HEK293 (cell line): ENCODE measurements around the gene GOLGA2.

Experiments
- CTCF ChIA-PET: fragments of 350-600 bp; formaldehyde crosslinking; extraction: SDS; loops from one replicate; lab custom pipeline; 2021; ENCODE audit warnings: antibody characterized with exemption; lab: Yijun Ruan, JAX
- POLR2A ChIA-PET: fragments of 300-600 bp; formaldehyde crosslinking; extraction: SDS; loops from one replicate; lab custom pipeline; 2020; ENCODE audit warnings: antibody characterized with exemption, inconsistent platforms; lab: Yijun Ruan, JAX
- H3K27ac ChIP-seq: fragments of 200-500 bp; sonication (Bioruptor generic); 2 replicates; pipeline ENCODE4 v1.5.1; 2014; ENCODE audit warnings: low read depth, low read length, control low read depth, inconsistent platforms; ENCODE audit errors: extremely low read depth
- H3K36me3 ChIP-seq, 2 experiments: fragments of 200-500 bp in 1 of 2; sonication (Bioruptor generic) in 1 of 2; 1 replicate in 1 of 2; 2 replicates in 1 of 2; pipeline ENCODE4 v1.5.1; 2014 to 2017; ENCODE audit warnings: inconsistent platforms in 2 of 2, low read length in 2 of 2; ENCODE audit not compliant: control insufficient read depth in 2 of 2, insufficient read depth in 1 of 2
- H3K4me1 ChIP-seq: fragments of 200-500 bp; sonication (Bioruptor generic); 2 replicates; pipeline ENCODE4 v1.5.1; 2014; ENCODE audit warnings: mild to moderate bottlenecking, low read length, inconsistent platforms; ENCODE audit not compliant: control insufficient read depth, insufficient read depth
- H3K4me3 ChIP-seq: 2 replicates; pipeline ENCODE4 v1.5.1; 2011; ENCODE audit warnings: low read depth, mild to moderate bottlenecking, control low read depth, low read length, moderate library complexity
- H3K9me3 ChIP-seq: fragments of 200-500 bp; sonication (Bioruptor generic); 2 replicates; pipeline ENCODE4 v1.5.1; 2014; ENCODE audit warnings: low read depth, low read length, inconsistent platforms; ENCODE audit not compliant: control insufficient read depth, insufficient read depth
- BCL6B ChIP-seq: fragments of 450-650 bp; formaldehyde crosslinking; IDR thresholded peaks from 2 replicates; pipeline ENCODE4 v1.5.1; 2017; ENCODE audit warnings: missing biosample characterization, missing genetic modification characterization
- FEZF1 ChIP-seq: fragments of 450-650 bp; formaldehyde crosslinking; IDR thresholded peaks from 2 replicates; pipeline ENCODE4 v1.5.1; 2016; ENCODE audit warnings: missing biosample characterization, missing genetic modification characterization
- HIC1 ChIP-seq: fragments of 450-650 bp; formaldehyde crosslinking; IDR thresholded peaks from 2 replicates; pipeline ENCODE4 v1.5.1; 2016; ENCODE audit warnings: missing biosample characterization, missing genetic modification characterization
- SP3 ChIP-seq: fragments of 450-650 bp; formaldehyde crosslinking; IDR thresholded peaks from 2 replicates; pipeline ENCODE4 v1.5.1; 2016; ENCODE audit warnings: missing biosample characterization, missing genetic modification characterization
- WT1 ChIP-seq: fragments of 450-650 bp; formaldehyde crosslinking; IDR thresholded peaks from 2 replicates; pipeline ENCODE4 v1.5.1; 2016; ENCODE audit warnings: missing biosample characterization, missing genetic modification characterization
- ZBTB21 ChIP-seq: fragments of 450-650 bp; formaldehyde crosslinking; IDR thresholded peaks from 2 replicates; pipeline ENCODE4 v1.5.1; 2017; ENCODE audit warnings: missing biosample characterization, missing genetic modification characterization
- ZBTB26 ChIP-seq: fragments of 450-650 bp; formaldehyde crosslinking; optimal IDR thresholded peaks from 2 replicates; pipeline ENCODE3; 2016; ENCODE audit warnings: missing biosample characterization, mild to moderate bottlenecking, missing genetic modification characterization
- ZNF175 ChIP-seq: fragments of 450-650 bp; formaldehyde crosslinking; IDR thresholded peaks from 2 replicates; pipeline ENCODE4 v1.5.1; 2016; ENCODE audit warnings: missing biosample characterization, missing genetic modification characterization
- ZNF18 ChIP-seq: fragments of 450-650 bp; formaldehyde crosslinking; IDR thresholded peaks from 2 replicates; pipeline ENCODE4 v1.5.1; 2016; ENCODE audit warnings: missing biosample characterization, missing genetic modification characterization
- ZNF202 ChIP-seq: fragments of 450-650 bp; formaldehyde crosslinking; IDR thresholded peaks from 2 replicates; pipeline ENCODE4 v1.5.1; 2016; ENCODE audit warnings: missing biosample characterization, missing genetic modification characterization, borderline replicate concordance
- ZNF266 ChIP-seq: fragments of 450-650 bp; formaldehyde crosslinking; IDR thresholded peaks from 2 replicates; pipeline ENCODE4 v1.5.1; 2016; ENCODE audit warnings: missing biosample characterization, missing genetic modification characterization, low read depth
- ZNF341 ChIP-seq: fragments of 450-650 bp; formaldehyde crosslinking; IDR thresholded peaks from 2 replicates; pipeline ENCODE4; 2016; ENCODE audit warnings: low read depth, missing biosample characterization, missing genetic modification characterization
- ZNF398 ChIP-seq: fragments of 450-650 bp; formaldehyde crosslinking; IDR thresholded peaks from 2 replicates; pipeline ENCODE4 v1.5.1; 2017; ENCODE audit warnings: missing biosample characterization, missing genetic modification characterization
- ZNF426 ChIP-seq: fragments of 450-650 bp; formaldehyde crosslinking; IDR thresholded peaks from 2 replicates; pipeline ENCODE4 v1.5.1; 2017; ENCODE audit warnings: missing biosample characterization, missing genetic modification characterization, mild to moderate bottlenecking, inconsistent platforms, moderate library complexity
- ZNF48 ChIP-seq: fragments of 450-650 bp; formaldehyde crosslinking; IDR thresholded peaks from 2 replicates; pipeline ENCODE4 v1.5.1; 2016; ENCODE audit warnings: missing biosample characterization, missing genetic modification characterization
- ZNF548 ChIP-seq: fragments of 450-650 bp; formaldehyde crosslinking; IDR thresholded peaks from 2 replicates; pipeline ENCODE4 v1.5.1; 2016; ENCODE audit warnings: missing biosample characterization, missing genetic modification characterization
- ZNF654 ChIP-seq: fragments of 450-650 bp; formaldehyde crosslinking; IDR thresholded peaks from 2 replicates; pipeline ENCODE4 v1.5.1; 2016; ENCODE audit warnings: low read depth, missing biosample characterization, missing genetic modification characterization
- ZNF692 ChIP-seq: fragments of 450-650 bp; formaldehyde crosslinking; IDR thresholded peaks from 2 replicates; pipeline ENCODE4 v1.5.1; 2016; ENCODE audit warnings: missing biosample characterization, missing genetic modification characterization
- ZSCAN30 ChIP-seq: fragments of 450-650 bp; IDR thresholded peaks from 2 replicates; pipeline ENCODE4 v1.5.1; 2018; ENCODE audit warnings: missing biosample characterization, mild to moderate bottlenecking, missing genetic modification characterization, moderate library complexity

GOLGA2 gene

GRCh38 chr9:128309551-128309950 is 33.7 kb upstream of the GOLGA2 start:
- POLR2A ChIA-PET = interaction anchor here (0.7 to 1.5 kb wide), 2 partner anchors 8 to 9 kb away, joined by 4 to 5 read pairs; no protein-coding TSS in a partner anchor
- Histone ChIP-seq H3K9me3 (no peaks in the 10 kb centered on the region), H3K27ac (no peak overlapping the region), H3K4me1 (no peaks in the 10 kb centered on the region), H3K36me3 (peaks cover 4 to 42% of the 10 kb centered on the region in 2 experiments; a peak in 2 of 3 replicates), H3K4me3 (no peak overlapping the region)
- CTCF ChIA-PET = interaction anchor here (0.6 to 1.5 kb wide), 2 partner anchors 15 to 131 kb away, joined by 5 to 6 read pairs; no protein-coding TSS in a partner anchor
- TF ChIP-seq SP3 = no peak
- no peak for TF ChIP-seq WT1 (tag by site-specific recombination)
- no peak for TF ChIP-seq ZBTB21
- no peak for TF ChIP-seq ZNF548
- TF ChIP-seq ZNF202 (tag by site-specific recombination) = no peak
- TF ChIP-seq ZNF175 (tag by site-specific recombination) = no peak
- TF ChIP-seq ZNF266 (tag by site-specific recombination) = no peak
- no peak for TF ChIP-seq ZNF18
- TF ChIP-seq ZSCAN30 (tag by site-specific recombination) = no peak
- TF ChIP-seq ZNF426 (tag by site-specific recombination) = no peak
- no peak for TF ChIP-seq ZBTB26 (tag by site-specific recombination)
- no peak for TF ChIP-seq ZNF692
- TF ChIP-seq BCL6B = no peak
- no peak for TF ChIP-seq ZNF48
- no peak for TF ChIP-seq ZNF398 (tag by site-specific recombination)
- no peak for TF ChIP-seq ZNF341
- no peak for TF ChIP-seq FEZF1 (tag by site-specific recombination)
- TF ChIP-seq HIC1 (tag by site-specific recombination) = no peak
- no peak for TF ChIP-seq ZNF654 (tag by site-specific recombination)
- TF ChIP-seq, all 188 proteins: peak for 0
